Kidney tubule cell (primary cell): ENCODE data around the gene CRAMP1.
"Not testable (repeated sequence)": the region's sequence is repeated elsewhere in the genome, so short reads cannot be mapped to it uniquely, and the experiment has no call there.

Experiments
- DNase-seq: peaks from one replicate; pipeline ENCODE4 v3.0.0-alpha.2; 2018; ENCODE audit warnings: low spot score

CRAMP1 gene, protein sequence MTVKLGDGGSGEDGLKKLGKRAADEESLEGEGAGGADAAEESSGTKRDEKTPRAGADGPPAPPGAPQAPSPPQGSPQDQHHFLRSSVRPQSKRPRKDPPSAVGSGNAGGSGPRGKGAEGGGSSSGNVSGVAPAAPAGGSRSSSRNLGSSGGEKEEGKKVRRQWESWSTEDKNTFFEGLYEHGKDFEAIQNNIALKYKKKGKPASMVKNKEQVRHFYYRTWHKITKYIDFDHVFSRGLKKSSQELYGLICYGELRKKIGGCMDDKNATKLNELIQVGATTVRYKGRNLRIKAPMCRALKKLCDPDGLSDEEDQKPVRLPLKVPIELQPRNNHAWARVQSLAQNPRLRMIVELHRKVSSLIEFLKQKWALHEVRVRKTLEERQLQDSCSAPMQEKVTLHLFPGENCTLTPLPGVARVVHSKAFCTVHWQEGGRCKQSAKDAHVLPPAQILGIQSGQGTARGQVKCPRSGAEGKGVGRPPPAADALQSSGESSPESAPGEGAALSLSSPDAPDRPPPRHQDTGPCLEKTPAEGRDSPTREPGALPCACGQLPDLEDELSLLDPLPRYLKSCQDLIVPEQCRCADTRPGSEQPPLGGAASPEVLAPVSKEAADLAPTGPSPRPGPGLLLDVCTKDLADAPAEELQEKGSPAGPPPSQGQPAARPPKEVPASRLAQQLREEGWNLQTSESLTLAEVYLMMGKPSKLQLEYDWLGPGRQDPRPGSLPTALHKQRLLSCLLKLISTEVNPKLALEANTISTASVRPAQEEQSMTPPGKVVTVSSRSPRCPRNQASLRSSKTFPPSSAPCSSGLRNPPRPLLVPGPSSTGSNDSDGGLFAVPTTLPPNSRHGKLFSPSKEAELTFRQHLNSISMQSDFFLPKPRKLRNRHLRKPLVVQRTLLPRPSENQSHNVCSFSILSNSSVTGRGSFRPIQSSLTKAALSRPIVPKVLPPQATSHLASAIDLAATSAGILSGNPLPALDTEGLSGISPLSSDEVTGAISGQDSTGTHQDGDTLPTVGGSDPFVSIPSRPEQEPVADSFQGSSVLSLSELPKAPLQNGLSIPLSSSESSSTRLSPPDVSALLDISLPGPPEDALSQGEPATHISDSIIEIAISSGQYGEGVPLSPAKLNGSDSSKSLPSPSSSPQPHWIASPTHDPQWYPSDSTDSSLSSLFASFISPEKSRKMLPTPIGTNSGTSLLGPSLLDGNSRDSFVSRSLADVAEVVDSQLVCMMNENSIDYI (N-terminal part only)

GRCh38 chr16:1612320-1613111 lies at the start of gene CRAMP1:
CRAMP1 (plus strand) TSS chr16:1612360; CDS start chr16:1614640, 2,280 bp downstream.
- DNase-seq: peak; percentile 22

DNA sequence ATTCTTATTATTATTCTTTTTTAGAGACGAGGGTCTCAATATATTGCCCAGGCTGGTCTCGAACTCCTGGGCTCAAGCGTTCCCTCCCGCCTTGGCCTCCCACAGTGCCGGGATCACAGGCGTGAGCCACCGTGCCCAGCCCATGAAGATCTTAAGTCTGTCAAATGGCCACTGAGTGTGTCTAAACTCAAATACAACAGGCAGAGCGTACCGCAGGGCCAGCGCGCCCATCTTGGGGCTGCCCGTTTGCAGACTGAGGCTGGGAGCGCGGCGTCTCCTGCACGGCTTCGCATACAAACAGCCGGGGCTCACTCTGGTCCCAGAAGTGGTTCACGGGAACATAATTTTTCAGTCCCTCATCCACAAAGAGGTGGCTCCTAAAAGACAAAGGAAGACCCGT lies 48.4 kb upstream of the CRAMP1 start:
- DNase-seq: no peak

DNA sequence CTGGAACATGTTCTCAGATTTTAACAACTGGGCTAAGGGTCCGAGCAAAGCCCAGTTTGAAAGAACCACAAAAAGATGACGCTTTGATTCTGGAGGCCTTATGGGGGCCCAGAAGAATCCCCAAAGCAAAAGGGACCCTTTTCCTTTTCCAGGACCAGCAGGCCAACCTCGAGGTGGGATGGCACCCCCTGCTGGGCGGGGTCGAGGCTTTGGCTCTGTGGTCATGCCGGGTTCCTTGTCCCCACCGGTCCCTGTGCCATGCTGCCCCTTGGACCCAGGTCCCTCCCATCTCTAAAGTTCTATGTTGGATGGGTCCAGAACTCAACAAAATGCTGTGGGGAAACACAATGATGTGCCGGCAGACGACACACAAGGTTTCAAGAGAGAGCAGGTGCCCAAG lies 47.8 kb upstream of the CRAMP1 start:
- DNase-seq: no peak

- DNase-seq: no peak
Measured at GRCh38 chr16:1565083-1565805, 46.9 kb upstream of the CRAMP1 start.

GRCh38 chr16:1567988-1568387 lies 44.2 kb upstream of the CRAMP1 start:
- no peak for DNase-seq

GRCh38 chr16:1571012-1571671 lies 41.0 kb upstream of the CRAMP1 start:
- DNase-seq: no peak

DNA sequence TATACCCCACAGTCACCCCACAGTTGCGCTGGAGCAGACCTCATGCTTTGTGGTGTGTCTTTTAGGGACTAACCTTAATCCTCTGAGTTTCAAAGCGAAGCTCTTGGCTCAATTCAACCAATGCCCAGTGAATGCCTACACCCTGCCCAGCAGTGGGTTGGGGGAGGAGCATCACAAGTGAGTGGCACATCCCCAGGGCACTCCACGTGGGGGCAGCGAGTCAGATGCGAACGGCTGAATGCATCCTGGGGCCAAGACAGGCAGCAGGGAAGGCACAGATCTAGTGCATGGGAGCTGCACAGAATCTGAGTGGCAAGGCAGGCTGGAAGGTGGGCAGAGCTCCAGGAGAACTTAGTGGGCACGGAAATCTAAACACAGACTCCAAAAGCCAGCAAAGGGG lies 39.5 kb upstream of the CRAMP1 start:
- peak; percentile 48 for DNase-seq

GRCh38 chr16:1573301-1573700 lies 38.9 kb upstream of the CRAMP1 start:
- DNase-seq: no peak

DNA sequence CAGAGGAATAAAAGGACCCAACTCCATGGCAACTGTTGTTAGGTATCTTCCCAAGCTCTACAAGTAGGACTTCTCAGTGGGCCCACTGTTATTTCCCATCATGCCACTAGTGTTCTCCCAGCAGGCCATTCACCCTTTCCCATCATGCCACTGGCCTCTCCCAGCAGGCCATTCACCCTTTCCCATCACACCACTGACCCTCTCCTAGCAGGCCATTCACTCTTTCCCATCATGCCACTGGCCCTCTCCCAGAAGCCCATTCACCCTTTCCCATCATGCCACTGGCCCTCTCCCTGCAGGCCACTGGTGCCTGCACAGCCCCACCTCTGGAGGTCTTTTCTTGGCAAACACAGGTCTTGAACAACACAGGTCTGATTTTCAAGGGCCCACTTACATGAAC lies 36.6 kb upstream of the CRAMP1 start:
- no peak for DNase-seq

GRCh38 chr16:1579214-1579613 lies 32.9 kb upstream of the CRAMP1 start:
- DNase-seq: no peak

- no peak for DNase-seq
Measured at GRCh38 chr16:1580256-1580655, 31.9 kb upstream of the CRAMP1 start.

DNA sequence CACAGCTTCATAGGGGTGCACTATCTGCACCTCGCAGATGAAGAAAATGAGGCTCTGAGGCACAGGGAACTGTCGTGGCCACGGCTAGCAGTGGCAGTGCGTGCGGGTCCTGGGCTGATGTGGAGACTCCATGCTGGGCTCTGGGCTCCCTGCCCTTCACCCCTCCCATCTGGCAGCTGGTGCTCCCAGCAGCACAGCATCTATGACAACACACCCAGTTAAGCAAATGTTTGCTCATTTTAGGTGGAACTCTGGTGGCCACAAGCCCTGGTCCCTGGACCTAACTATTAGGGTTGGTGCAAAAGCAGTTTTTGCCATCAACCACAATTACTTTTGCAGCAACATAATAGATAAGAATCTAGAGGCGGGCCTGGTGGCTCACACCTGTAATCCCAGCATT lies 31.2 kb upstream of the CRAMP1 start:
- DNase-seq: no peak

- DNase-seq: no peak
Measured at GRCh38 chr16:1581804-1582203, 30.4 kb upstream of the CRAMP1 start.

GRCh38 chr16:1583180-1583579 lies 29.0 kb upstream of the CRAMP1 start:
- no peak for DNase-seq

DNA sequence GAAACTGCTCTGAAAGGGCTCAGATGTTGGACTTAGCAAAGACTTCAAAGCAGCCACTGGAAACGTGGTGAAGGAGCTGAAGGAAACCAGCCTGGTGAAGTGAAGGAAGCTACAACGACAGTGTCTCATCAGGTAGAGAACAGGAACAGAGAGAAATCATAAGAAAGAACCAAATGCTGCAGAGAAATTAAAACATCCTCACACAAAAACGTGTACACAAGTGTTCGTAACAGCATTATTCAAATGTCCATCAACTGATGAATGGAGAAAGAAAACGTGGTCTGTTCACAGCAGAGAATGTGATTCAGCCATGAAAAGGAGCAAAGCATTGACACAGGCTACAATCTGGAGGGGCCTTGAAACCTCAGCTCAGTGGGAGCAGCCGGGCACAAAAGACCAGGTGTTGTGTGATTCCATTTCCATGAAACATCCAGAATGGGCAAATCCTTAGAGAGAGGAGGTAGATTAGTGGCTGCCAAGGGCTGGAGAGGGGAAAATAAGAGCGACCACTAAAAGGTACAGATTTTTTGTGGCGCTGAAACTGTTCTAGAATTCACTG lies 27.2 kb upstream of the CRAMP1 start:
- DNase-seq: no peak

- no peak for DNase-seq
Measured at GRCh38 chr16:1590366-1590765, 21.8 kb upstream of the CRAMP1 start.

DNA sequence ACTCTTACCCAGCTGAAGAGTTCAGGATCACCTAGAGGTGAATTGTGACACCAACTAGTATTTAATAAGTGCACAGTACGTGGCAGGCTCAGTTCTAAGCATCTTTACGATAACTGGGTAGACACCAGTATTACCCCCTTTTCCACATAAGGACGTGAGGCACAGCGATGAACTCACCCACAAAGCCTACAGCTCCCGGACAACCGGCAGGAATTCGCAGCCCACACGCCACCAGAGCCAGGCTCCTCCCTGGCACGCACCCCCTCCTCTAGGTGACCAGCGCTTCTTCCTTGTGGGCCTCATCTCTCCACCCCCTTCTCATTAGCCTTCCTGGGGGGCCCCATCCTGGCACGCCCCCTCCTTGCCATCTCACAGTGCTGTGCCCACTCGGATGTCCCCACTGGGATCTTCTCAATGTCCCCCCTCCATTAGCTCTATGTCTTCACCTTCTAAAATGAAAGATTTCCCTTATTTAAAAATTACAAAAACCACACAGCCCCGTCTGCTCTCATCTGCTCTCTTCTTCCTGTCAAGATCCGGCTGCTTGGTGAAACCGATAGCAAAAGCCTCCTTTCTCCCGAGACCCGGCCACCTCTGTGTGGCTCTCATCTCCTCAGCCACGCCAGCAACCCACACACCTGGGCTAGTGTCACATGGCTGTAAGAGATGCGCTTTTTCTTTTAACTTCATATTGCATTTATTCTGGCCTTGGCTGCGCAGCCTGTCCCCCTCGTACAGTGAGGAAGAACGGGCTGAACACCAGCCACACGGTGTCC lies 21.0 kb upstream of the CRAMP1 start:
- DNase-seq: no peak

GRCh38 chr16:1592446-1592845 lies 19.7 kb upstream of the CRAMP1 start:
- DNase-seq: no peak

DNA sequence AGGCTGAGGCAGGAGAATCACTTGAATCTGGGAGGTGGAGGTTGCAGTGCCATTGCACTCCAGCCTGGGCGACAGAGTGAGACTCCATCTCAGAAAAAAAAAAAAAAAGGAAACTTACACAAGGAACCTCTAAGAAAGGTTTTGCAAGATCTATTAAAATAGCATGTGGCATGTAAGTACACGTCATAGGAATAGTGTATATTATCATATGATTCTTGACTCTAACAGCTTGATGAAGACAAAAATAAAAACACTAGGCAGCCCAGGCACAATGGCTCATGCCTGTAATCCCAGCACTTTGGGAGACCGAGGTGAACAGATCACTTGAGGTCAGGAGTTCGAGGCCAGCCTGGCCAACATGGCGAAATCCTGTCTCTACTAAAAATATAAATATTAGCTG lies 16.6 kb upstream of the CRAMP1 start:
- not testable (repeated sequence) for DNase-seq
